H1 (cell line): ENCODE results near the gene SLC9A3. TPM values are rescaled to one million over a fixed set of nuclear protein-coding genes. Genes with fewer than 3 reads are reported as not detected.

Source experiments
- CTCF ChIA-PET: fragments of 300-600 bp; sonication (Branson Sonifier 250); formaldehyde crosslinking; loops from one replicate; lab custom pipeline; 2021; ENCODE audit not compliant: partially characterized antibody; lab: Charles Lee
- POLR2A ChIA-PET: fragments of 300-600 bp; sonication (Branson Sonifier 250); formaldehyde crosslinking; loops from one replicate; lab custom pipeline; 2021; ENCODE audit warnings: inconsistent platforms; ENCODE audit not compliant: partially characterized antibody; lab: Charles Lee
- DNase-seq, 2 experiments: peaks; one replicate each; pipeline versions ENCODE4 v3.0.0 to v3.0.0-alpha.2; 2010 to 2022; ENCODE audit warnings: low spot score in 2 of 2, low read depth in 1 of 2, mixed read lengths in 1 of 2
- FAIRE-seq: peaks from 2 replicates; lab custom pipeline; 2011; peaks lifted over from hg19 to GRCh38; lab: Jason Lieb, UNC
- H2AFZ ChIP-seq: 2 replicates; pipeline ENCODE4 v1.8.1; 2012; ENCODE audit warnings: low read length, inconsistent platforms
- H2AK5ac ChIP-seq: 2 replicates; pipeline ENCODE4 v1.6.1; 2013; ENCODE audit warnings: low read depth, low read length
- H2BK120ac ChIP-seq: replicated peaks from 2 replicates; pipeline ENCODE3; 2013; ENCODE audit warnings: low read depth, low read length, inconsistent platforms
- H2BK12ac ChIP-seq: 2 replicates; pipeline ENCODE4 v1.6.1; 2013; ENCODE audit warnings: low read depth, low read length
- H2BK15ac ChIP-seq: 2 replicates; pipeline ENCODE4 v1.6.1; 2013; ENCODE audit warnings: low read length
- H2BK20ac ChIP-seq: 2 replicates; pipeline ENCODE4 v1.6.1; 2013; ENCODE audit warnings: low read length
- H2BK5ac ChIP-seq: 2 replicates; pipeline ENCODE4 v1.6.1; 2013; ENCODE audit warnings: low read depth, low read length
- H3K14ac ChIP-seq: 2 replicates; pipeline ENCODE4 v1.6.1; 2013; ENCODE audit warnings: inconsistent platforms; ENCODE audit not compliant: insufficient read length
- H3K18ac ChIP-seq: 2 replicates; pipeline ENCODE4 v1.6.1; 2013; ENCODE audit warnings: low read length; ENCODE audit errors: extremely low read depth
- H3K23ac ChIP-seq: 2 replicates; pipeline ENCODE4 v1.6.1; 2013; ENCODE audit warnings: inconsistent platforms; ENCODE audit not compliant: insufficient read length
- H3K23me2 ChIP-seq: 2 replicates; pipeline ENCODE4 v1.6.1; 2013; ENCODE audit warnings: low read depth, low read length
- H3K27ac ChIP-seq: 2 replicates; pipeline ENCODE4 v1.6.1; 2011; ENCODE audit warnings: low read depth, low read length, inconsistent platforms
- H3K27me3 ChIP-seq, 4 experiments: replicated peaks in 1 of 4; 1 replicate in 1 of 4; 2 replicates in 3 of 4; pipeline versions ENCODE4 v1.6.1 to v1.8.1; 2011 to 2013; ENCODE audit warnings: low read length in 3 of 4, mild to moderate bottlenecking in 3 of 4, inconsistent platforms in 2 of 4, mixed read lengths in 2 of 4, moderate library complexity in 1 of 4; ENCODE audit not compliant: control insufficient read depth in 3 of 4, insufficient read depth in 3 of 4; ENCODE audit errors: extremely low read depth in 1 of 4
- H3K36me3 ChIP-seq, 4 experiments: 2 replicates each; pipeline versions ENCODE4 v1.6.1 to v1.8.1; 2011 to 2013; ENCODE audit warnings: mild to moderate bottlenecking in 4 of 4, low read length in 3 of 4, moderate library complexity in 2 of 4, control low read depth in 1 of 4, inconsistent platforms in 1 of 4; ENCODE audit not compliant: insufficient read depth in 4 of 4, control insufficient read depth in 2 of 4
- H3K4ac ChIP-seq: replicated peaks from 2 replicates; pipeline ENCODE3; 2013; ENCODE audit warnings: low read length, low read depth, mixed read lengths, inconsistent platforms; ENCODE audit not compliant: insufficient read length
- H3K4me1 ChIP-seq, 4 experiments: replicated peaks in 1 of 4; 1 replicate in 1 of 4; 2 replicates in 3 of 4; pipeline versions ENCODE4 v1.6.1 to v1.8.1; 2011 to 2013; ENCODE audit warnings: low read length in 3 of 4, inconsistent platforms in 2 of 4, mixed read lengths in 1 of 4; ENCODE audit not compliant: insufficient read depth in 4 of 4, control insufficient read depth in 3 of 4
- H3K4me2 ChIP-seq, 2 experiments: 2 replicates each; pipeline versions ENCODE4 v1.6.1 to v1.8.1; 2011 to 2013; ENCODE audit warnings: low read depth in 2 of 2, low read length in 2 of 2, control low read depth in 1 of 2, inconsistent platforms in 1 of 2, mild to moderate bottlenecking in 1 of 2; ENCODE audit not compliant: insufficient read depth in 1 of 2
- H3K4me3 ChIP-seq, 4 experiments: fragments of 200-600, 300-600 bp in 1 of 4; sonication (generic), shearing (Covaris generic), sonication (Bioruptor Twin) in 1 of 4; 2 replicates each; pipeline versions ENCODE4 v1.5.1 to v1.8.1; 2011 to 2016; ENCODE audit warnings: low read length in 4 of 4, low read depth in 3 of 4, control low read depth in 2 of 4, inconsistent platforms in 2 of 4, mild to moderate bottlenecking in 2 of 4, mixed read lengths in 1 of 4, moderate library complexity in 1 of 4; ENCODE audit not compliant: insufficient read depth in 2 of 4; ENCODE audit errors: extremely low read depth in 1 of 4
- H3K56ac ChIP-seq: replicated peaks from 2 replicates; pipeline ENCODE3; 2013; ENCODE audit warnings: low read depth, mild to moderate bottlenecking, mixed read lengths, low read length, inconsistent platforms; ENCODE audit not compliant: insufficient read length
- H3K79me1 ChIP-seq: 2 replicates; pipeline ENCODE4 v1.6.1; 2013; ENCODE audit warnings: low read depth, low read length, control low read depth
- H3K79me2 ChIP-seq, 2 experiments: 2 replicates each; pipeline versions ENCODE4 v1.6.1 to v1.8.1; 2012 to 2013; ENCODE audit warnings: low read length in 2 of 2, mild to moderate bottlenecking in 2 of 2, inconsistent platforms in 1 of 2; ENCODE audit not compliant: insufficient read depth in 2 of 2, control insufficient read depth in 1 of 2
- H3K9ac ChIP-seq, 4 experiments: replicated peaks in 1 of 4; 1 replicate in 1 of 4; 2 replicates in 3 of 4; pipeline versions ENCODE4 v1.6.1 to v1.8.1; 2011 to 2013; ENCODE audit warnings: low read depth in 3 of 4, low read length in 3 of 4, control low read depth in 2 of 4, mild to moderate bottlenecking in 2 of 4, moderate library complexity in 2 of 4, inconsistent platforms in 1 of 4; ENCODE audit errors: extremely low read depth in 1 of 4
- H3K9me3 ChIP-seq, 2 experiments: 2 replicates each; pipeline versions ENCODE4 v1.6.1 to v1.8.1; 2012 to 2013; ENCODE audit warnings: mild to moderate bottlenecking in 2 of 2, moderate library complexity in 2 of 2, control low read depth in 1 of 2, inconsistent platforms in 1 of 2, low read depth in 1 of 2, low read length in 1 of 2, mixed read lengths in 1 of 2; ENCODE audit not compliant: insufficient read depth in 2 of 2
- H4K20me1 ChIP-seq, 2 experiments: replicated peaks in 1 of 2; 2 replicates each; pipeline versions ENCODE3 to v1.8.1; 2011 to 2013; ENCODE audit warnings: inconsistent platforms in 2 of 2, low read length in 2 of 2, mild to moderate bottlenecking in 1 of 2; ENCODE audit not compliant: insufficient read depth in 2 of 2, control insufficient read depth in 1 of 2
- H4K5ac ChIP-seq: 2 replicates; pipeline ENCODE4 v1.6.1; 2013; ENCODE audit warnings: low read length, low read depth, mixed read lengths, inconsistent platforms; ENCODE audit not compliant: insufficient read length
- H4K8ac ChIP-seq: 2 replicates; pipeline ENCODE4 v1.8.0; 2013; ENCODE audit warnings: mild to moderate bottlenecking, moderate library complexity, low read length, inconsistent platforms; ENCODE audit not compliant: insufficient read depth; ENCODE audit errors: extremely low read depth
- H4K91ac ChIP-seq: replicated peaks from 2 replicates; pipeline ENCODE3; 2013; ENCODE audit warnings: low read length, mixed read lengths, inconsistent platforms; ENCODE audit not compliant: insufficient read length
- ATF2 ChIP-seq: IDR thresholded peaks from 2 replicates; pipeline ENCODE4 v1.6.1; 2012; ENCODE audit warnings: low read length, inconsistent platforms
- CHD2 ChIP-seq: IDR thresholded peaks from 2 replicates; pipeline ENCODE4 v1.6.1; 2012; ENCODE audit warnings: low read length, improper control_type of control experiment
- CREB1 ChIP-seq: IDR thresholded peaks from 2 replicates; pipeline ENCODE4 v1.6.1; 2012; ENCODE audit warnings: inconsistent platforms
- HDAC6 ChIP-seq: IDR thresholded peaks from one replicate; pipeline ENCODE4 v1.7.1; 2012; ENCODE audit warnings: low read depth, mild to moderate bottlenecking, inconsistent platforms, low read length, moderate library complexity
- MAFK ChIP-seq: IDR thresholded peaks from 2 replicates; pipeline ENCODE4 v1.6.1; 2012; ENCODE audit warnings: low read depth, mild to moderate bottlenecking, improper control_type of control experiment, low read length
- NRF1 ChIP-seq: IDR thresholded peaks from 2 replicates; pipeline ENCODE4 v1.6.1; 2011; ENCODE audit warnings: mild to moderate bottlenecking, low read depth, low read length, improper control_type of control experiment
- POLR2AphosphoS5 ChIP-seq: IDR thresholded peaks from 2 replicates; pipeline ENCODE4 v1.6.1; 2011; ENCODE audit warnings: low read depth, low read length
- RBBP5 ChIP-seq: IDR thresholded peaks from 2 replicates; pipeline ENCODE4 v1.7.1; 2012; ENCODE audit warnings: low read depth, mild to moderate bottlenecking, inconsistent platforms, low read length, moderate library complexity, borderline replicate concordance
- SIN3A ChIP-seq, 2 experiments: IDR thresholded peaks in 1 of 2; conservative IDR thresholded peaks in 1 of 2; 2 replicates each; pipeline ENCODE4 v1.6.1; 2011 to 2012; ENCODE audit warnings: low read length in 2 of 2, improper control_type of control experiment in 1 of 2, low read depth in 1 of 2, mild to moderate bottlenecking in 1 of 2
- TAF7 ChIP-seq: optimal IDR thresholded peaks from 2 replicates; pipeline ENCODE3; 2011; ENCODE audit warnings: low read depth, mild to moderate bottlenecking, inconsistent platforms, low read length, moderate library complexity, borderline replicate concordance
- ZNF274 ChIP-seq: IDR thresholded peaks from 2 replicates; pipeline ENCODE4 v1.7.0; 2012; ENCODE audit warnings: low read length, borderline replicate concordance; ENCODE audit errors: extremely low read depth
- WGBS, 2 experiments: shearing (Covaris generic) in 1 of 2; methylation state at CpG; one replicate each; pipeline versions ENCODE4 v1.1.6 to v1.1.7; 2013 to 2015; ENCODE audit warnings: low lambda C conversion rate in 2 of 2, mixed read lengths in 2 of 2, inconsistent platforms in 1 of 2, low coverage in 1 of 2, missing lambda C conversion rate in 1 of 2; ENCODE audit not compliant: insufficient replicate concordance in 2 of 2, insufficient coverage in 1 of 2, insufficient read length in 1 of 2; ENCODE audit errors: extremely low coverage in 1 of 2, missing lambda C conversion rate in 1 of 2; 5-methylcytosine and 5-hydroxymethylcytosine counted together
- polyA plus RNA-seq, 7 experiments: library from polyadenylated mRNA; depleted of rRNA in 3 of 7; stranded (reverse) in 5 of 7; unstranded in 2 of 7; fragments of >200 nt in 5 of 7; fragments of 200-250 nt in 2 of 7; gene quantifications; 1 replicate in 5 of 7; 2 replicates in 1 of 7; 4 replicates in 1 of 7; pipeline versions ENCODE4 v1.2.1 to v1.2.3, GENCODE V29; 2011 to 2013; ENCODE audit warnings: missing spikeins in 2 of 7, mixed read lengths in 2 of 7
- total RNA-seq: library from RNA; stranded (reverse); fragmentation: NEBNext Ultra II Directional; extraction: Animal tissue kit (Norgen Biotek cat#: 25700); gene quantifications from 2 replicates; pipeline ENCODE4 v1.2.1, GENCODE V29; 2021

SLC9A3 gene
- total and polyA plus RNA-seq, 2 of the 8 experiments (the other 6 are each of a cell fraction or from before 2014, with no cell fraction given), result 0.95 to 1.0 TPM

DNA sequence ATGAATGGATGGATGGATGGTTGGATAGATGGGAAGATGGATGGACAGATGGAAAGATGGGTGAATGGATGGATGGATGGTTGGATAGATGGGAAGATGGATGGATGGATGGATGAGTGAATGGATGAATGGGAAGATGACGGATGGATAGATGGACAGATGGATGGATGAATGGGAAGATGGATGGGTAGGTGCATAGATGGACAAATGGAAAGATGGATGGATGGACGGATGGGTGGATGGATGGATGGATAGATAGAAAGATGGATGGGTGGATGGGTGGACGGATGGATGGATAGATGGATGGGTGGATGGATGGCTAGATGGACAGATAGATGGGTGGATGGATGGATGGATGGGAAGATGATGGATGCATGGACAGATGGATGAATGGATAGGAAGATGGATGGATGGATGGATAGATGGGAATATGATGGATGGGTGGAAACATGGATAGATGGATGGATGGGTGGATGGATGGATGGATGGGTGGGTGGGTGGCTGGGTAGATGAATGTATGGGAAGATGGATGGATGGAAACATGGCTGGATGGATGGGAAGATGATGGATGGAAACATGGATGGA, 97.8 kb downstream of the SLC9A3 start:
- ChIA-PET POLR2A (no interaction called here), CTCF (interaction anchor here (0.6 to 9.7 kb wide), 6 partner anchors 10 to 113 kb away, joined by 3 to 99 read pairs (median 6); partner anchors contain the start of gene AHRR)
- DNase-seq (no peak), FAIRE-seq (no peak)
- Histone ChIP-seq H3K14ac (no peak overlapping the region), H2BK120ac (no peak overlapping the region), H2BK12ac (no peak overlapping the region), H3K9ac (no peak overlapping the region), H3K79me2 (no peaks in the 10 kb centered on the region), H2BK20ac (no peak overlapping the region), H3K18ac (no peak overlapping the region), H2AFZ (no peak overlapping the region), H4K91ac (no peak overlapping the region), H2BK5ac (no peak overlapping the region), H3K23ac (no peak overlapping the region), H3K27ac (no peak overlapping the region), H3K27me3 (no peaks in the 10 kb centered on the region), H3K9me3 (peaks cover 0 to 3% of the 10 kb centered on the region in 2 experiments; a peak in 1 of 4 replicates), H3K36me3 (no peaks in the 10 kb centered on the region), H3K79me1 (no peaks in the 10 kb centered on the region), H3K23me2 (peaks cover 10% of the 10 kb centered on the region; the same call in 1 of the 2 replicates), H4K20me1 (peaks cover 0 to 4% of the 10 kb centered on the region in 2 experiments), H3K56ac (peak overlapping the region; percentile 90), H4K5ac (no peak overlapping the region), H2AK5ac (no peak overlapping the region), H3K4me2 (no peak overlapping the region), H4K8ac (no peak overlapping the region), H3K4me3 (no peak overlapping the region), H3K4ac (no peak overlapping the region), H3K4me1 (peaks cover 0 to 3% (median 1%) of the 10 kb centered on the region in 4 experiments; a peak in 2 of 7 replicates), H2BK15ac (no peak overlapping the region)
- WGBS, 2 experiments, result 62 to 100% methylated on average over 1 to 3 of the region's 3 CpGs
- TF ChIP-seq MAFK, result no peak
- TF ChIP-seq ATF2, result no peak
- no peak for TF ChIP-seq RBBP5
- no peak for TF ChIP-seq ZNF274
- TF ChIP-seq POLR2AphosphoS5, result no peak
- TF ChIP-seq TAF7, result no peak
- no peak for TF ChIP-seq CREB1
- no peak for TF ChIP-seq HDAC6
- TF ChIP-seq SIN3A (conservative IDR thresholded peaks at IDR 0.05 in 1 of 2, IDR thresholded peaks at IDR 0.05 in 1 of 2; ENCODE audit: low read depth in 1 of 2, low read length in 2 of 2), result no peak
- TF ChIP-seq CHD2, result no peak
- no peak for TF ChIP-seq NRF1
